ENCODE data around the gene TXNDC16. TPM values are rescaled to one million over a fixed set of nuclear protein-coding genes. Genes with fewer than 3 reads are reported as not detected.

The TXNDC16 gene
- total RNA-seq, 1 donor: 9.8 TPM

- Histone ChIP-seq H3K79me2 (ENCODE audit: insufficient read depth, low read length) (no peaks in the 10 kb centered on the region), H3K27ac (ENCODE audit: low read depth, low read length) (no peak overlapping the region), H3K4me1 (ENCODE audit: insufficient read depth, low read length) (peaks cover 15% of the 10 kb centered on the region), H3K4me3 (ENCODE audit: insufficient read depth, low read length) (no peak overlapping the region), H3K36me3 (ENCODE audit: insufficient read depth, low read length) (no peaks in the 10 kb centered on the region), H3K4me2 (ENCODE audit: insufficient read depth, low read length) (no peak overlapping the region), H3K9me3 (ENCODE audit: low read depth, low read length) (no peaks in the 10 kb centered on the region), H3K27me3 (ENCODE audit: insufficient read depth, low read length) (no peaks in the 10 kb centered on the region), H2AFZ (ENCODE audit: low read length) (no peak overlapping the region), H4K20me1 (ENCODE audit: insufficient read depth, low read length) (no peaks in the 10 kb centered on the region)
- no peak for DNase-seq (ENCODE audit: insufficient read length, low spot score, missing footprints)
- no peak for TF ChIP-seq CTCF (IDR thresholded peaks at IDR 0.05; ENCODE audit: extremely low read depth, low read depth, low read length)
Measured at GRCh38 chr14:52399104-52399503, 153.2 kb downstream of the TXNDC16 start.

GRCh38 chr14:52397844-52398243, 154.5 kb downstream of the TXNDC16 start:
- no peaks in the 10 kb centered on the region for H3K36me3 ChIP-seq (ENCODE audit: insufficient read depth, low read length)
- no peaks in the 10 kb centered on the region for H4K20me1 ChIP-seq (ENCODE audit: insufficient read depth, low read length)
- no peaks in the 10 kb centered on the region for H3K9me3 ChIP-seq (ENCODE audit: low read depth, low read length)
- no peak overlapping the region for H3K4me2 ChIP-seq (ENCODE audit: insufficient read depth, low read length)
- no peak for DNase-seq (ENCODE audit: insufficient read length, low spot score, missing footprints)
- peak overlapping the region; percentile 54 for H2AFZ ChIP-seq (ENCODE audit: low read length)
- H3K27ac ChIP-seq (ENCODE audit: low read depth, low read length): no peak overlapping the region
- no peaks in the 10 kb centered on the region for H3K79me2 ChIP-seq (ENCODE audit: insufficient read depth, low read length)
- no peak overlapping the region for H3K4me3 ChIP-seq (ENCODE audit: insufficient read depth, low read length)
- no peak for TF ChIP-seq CTCF (IDR thresholded peaks at IDR 0.05; ENCODE audit: extremely low read depth, low read depth, low read length)
- peaks cover 18% of the 10 kb centered on the region for H3K4me1 ChIP-seq (ENCODE audit: insufficient read depth, low read length)
- no peaks in the 10 kb centered on the region for H3K27me3 ChIP-seq (ENCODE audit: insufficient read depth, low read length)

GRCh38 chr14:52395728-52396127, 156.6 kb downstream of the TXNDC16 start:
- TF ChIP-seq CTCF (IDR thresholded peaks at IDR 0.05; ENCODE audit: extremely low read depth, low read depth, low read length): no peak
- no peak overlapping the region for H3K4me3 ChIP-seq (ENCODE audit: insufficient read depth, low read length)

GRCh38 chr14:52391881-52392615, 160.3 kb downstream of the TXNDC16 start:
- peak overlapping the region; percentile 30 for H2AFZ ChIP-seq (ENCODE audit: low read length)
- H3K79me2 ChIP-seq (ENCODE audit: insufficient read depth, low read length): no peaks in the 10 kb centered on the region
- no peaks in the 10 kb centered on the region for H4K20me1 ChIP-seq (ENCODE audit: insufficient read depth, low read length)
- H3K27me3 ChIP-seq (ENCODE audit: insufficient read depth, low read length): no peaks in the 10 kb centered on the region
- peak overlapping the region; percentile 9 for H3K27ac ChIP-seq (ENCODE audit: low read depth, low read length)
- H3K4me1 ChIP-seq (ENCODE audit: insufficient read depth, low read length): peaks cover 21% of the 10 kb centered on the region
- H3K36me3 ChIP-seq (ENCODE audit: insufficient read depth, low read length): no peaks in the 10 kb centered on the region
- no peaks in the 10 kb centered on the region for H3K9me3 ChIP-seq (ENCODE audit: low read depth, low read length)
- peak overlapping the region; percentile 42 for H3K4me2 ChIP-seq (ENCODE audit: insufficient read depth, low read length)
- H3K4me3 ChIP-seq (ENCODE audit: insufficient read depth, low read length): no peak overlapping the region
- peak; percentile 85 for DNase-seq (ENCODE audit: insufficient read length, low spot score, missing footprints)
- no peak for TF ChIP-seq CTCF (IDR thresholded peaks at IDR 0.05; ENCODE audit: extremely low read depth, low read depth, low read length)

More at GRCh38 chr14:52395728-52396127, 156.6 kb downstream of the TXNDC16 start:
- Histone ChIP-seq H3K27me3 (ENCODE audit: insufficient read depth, low read length) (no peaks in the 10 kb centered on the region), H3K4me1 (ENCODE audit: insufficient read depth, low read length) (peaks cover 31% of the 10 kb centered on the region), H3K4me2 (ENCODE audit: insufficient read depth, low read length) (no peak overlapping the region), H3K79me2 (ENCODE audit: insufficient read depth, low read length) (no peaks in the 10 kb centered on the region), H3K9me3 (ENCODE audit: low read depth, low read length) (no peaks in the 10 kb centered on the region), H3K36me3 (ENCODE audit: insufficient read depth, low read length) (no peaks in the 10 kb centered on the region), H4K20me1 (ENCODE audit: insufficient read depth, low read length) (no peaks in the 10 kb centered on the region), H2AFZ (ENCODE audit: low read length) (no peak overlapping the region), H3K27ac (ENCODE audit: low read depth, low read length) (no peak overlapping the region)
- DNase-seq (ENCODE audit: insufficient read length, low spot score, missing footprints): no peak

Other genes with a start within 250 kb of the TXNDC16 start
- 2.9 and 3.3 TPM in 2 replicates for gene PTGER2, start 238.2 kb downstream of the TXNDC16 start, total RNA-seq
- 0.36 and 0.59 TPM in 2 replicates for gene GPR137C, start 331 bp upstream of the TXNDC16 start, total RNA-seq
- gene ERO1A, start 143.1 kb upstream of the TXNDC16 start, total RNA-seq: 55.1 and 56.8 TPM in 2 replicates
- gene PSMC6, start 154.7 kb upstream of the TXNDC16 start, total RNA-seq: 78.5 and 85.2 TPM in 2 replicates
- 29.7 and 29.8 TPM in 2 replicates for gene STYX, start 177.7 kb upstream of the TXNDC16 start, total RNA-seq
- 25.0 and 35.5 TPM in 2 replicates for gene GNPNAT1, start 239.1 kb upstream of the TXNDC16 start, total RNA-seq

Data from osteoblast (primary cell).